ENCODE results near the gene PHF23. TPM values are rescaled to one million over a fixed set of nuclear protein-coding genes. Genes with fewer than 3 reads are reported as not detected.

The PHF23 gene
- total RNA-seq, 4 donors from 2014 or later = 9.7 to 68.1 (median 29.7) TPM

DNA sequence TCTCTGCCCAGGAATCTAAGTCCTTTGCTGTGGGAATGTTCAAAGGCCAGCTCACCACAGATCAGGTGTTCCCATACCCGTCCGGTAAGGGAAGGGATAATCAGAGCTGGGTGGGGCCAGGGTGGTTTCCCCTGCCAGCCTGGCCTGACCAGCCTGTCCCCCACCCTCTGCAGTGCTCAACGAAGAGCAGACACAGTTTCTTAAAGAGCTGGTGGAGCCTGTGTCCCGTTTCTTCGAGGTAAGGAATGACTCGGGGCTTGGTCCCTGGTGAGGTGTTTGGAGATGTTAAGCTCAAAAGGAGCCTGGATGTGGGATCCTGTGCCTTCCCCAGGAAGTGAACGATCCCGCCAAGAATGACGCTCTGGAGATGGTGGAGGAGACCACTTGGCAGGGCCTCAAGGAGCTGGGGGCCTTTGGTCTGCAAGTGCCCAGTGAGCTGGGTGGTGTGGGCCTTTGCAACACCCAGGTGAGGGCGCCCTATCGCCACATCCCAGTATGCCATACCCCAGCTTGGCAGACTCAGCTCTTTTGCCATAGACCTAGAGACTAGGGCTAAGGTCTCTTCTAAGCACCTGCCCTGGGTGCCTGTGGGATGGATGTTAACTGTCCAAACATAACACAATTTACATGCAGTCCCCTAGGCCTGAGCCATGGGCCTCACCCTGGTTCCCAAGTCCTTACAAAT is 18.5 kb downstream of the PHF23 start:
- peaks cover 0 to 11% of the 10 kb centered on the region in 2 donors for H3K4me1 ChIP-seq
- TF ChIP-seq POLR2A (IDR thresholded peaks at IDR 0.05) (no peak), CTCF (IDR thresholded peaks at IDR 0.05) (peak in 3 of 4 experiments; percentile 24 to 34 (median 24))
- peak overlapping the region; percentile 92 to 97 for H3K27ac ChIP-seq
- peak in 1 of 2 donors; percentile 52 for DNase-seq
- intact Hi-C loops (cut with DNase I; ENCODE audit: low total_unique reads) = no loop called here
- no peaks in the 10 kb centered on the region for H3K36me3 ChIP-seq
- H3K27me3 ChIP-seq = no peaks in the 10 kb centered on the region
- no peaks in the 10 kb centered on the region for H3K9me3 ChIP-seq
- H3K4me3 ChIP-seq = peak overlapping the region; percentile 67 to 91

GRCh38 chr17:7219812-7220592 is 19.3 kb downstream of the PHF23 start, which contains the start of the genes ACADVL and DLG4:
ACADVL (plus strand) TSS chr17:7219938; CDS start chr17:7219985, 47 bp downstream.
DLG4 (minus strand) TSS chr17:7219836.
- Histone ChIP-seq H3K4me3 (peak within 1 kb of the TSS; percentile 67 to 91), H3K27ac (peak within 1 kb of the TSS; percentile 92 to 97), H3K9me3 (no peaks in the 10 kb centered on the region), H3K4me1 (peaks cover 0 to 18% of the 10 kb centered on the region in 2 donors), H3K27me3 (no peaks in the 10 kb centered on the region), H3K36me3 (no peaks in the 10 kb centered on the region)
- intact Hi-C loops (cut with DNase I; ENCODE audit: low total_unique reads) = no loop called here
- no peak for TF ChIP-seq CTCF (IDR thresholded peaks at IDR 0.05)
- TF ChIP-seq POLR2A (IDR thresholded peaks at IDR 0.05) = peak; percentile 82 to 94
- peak; percentile 95 to 96 for DNase-seq

DNA sequence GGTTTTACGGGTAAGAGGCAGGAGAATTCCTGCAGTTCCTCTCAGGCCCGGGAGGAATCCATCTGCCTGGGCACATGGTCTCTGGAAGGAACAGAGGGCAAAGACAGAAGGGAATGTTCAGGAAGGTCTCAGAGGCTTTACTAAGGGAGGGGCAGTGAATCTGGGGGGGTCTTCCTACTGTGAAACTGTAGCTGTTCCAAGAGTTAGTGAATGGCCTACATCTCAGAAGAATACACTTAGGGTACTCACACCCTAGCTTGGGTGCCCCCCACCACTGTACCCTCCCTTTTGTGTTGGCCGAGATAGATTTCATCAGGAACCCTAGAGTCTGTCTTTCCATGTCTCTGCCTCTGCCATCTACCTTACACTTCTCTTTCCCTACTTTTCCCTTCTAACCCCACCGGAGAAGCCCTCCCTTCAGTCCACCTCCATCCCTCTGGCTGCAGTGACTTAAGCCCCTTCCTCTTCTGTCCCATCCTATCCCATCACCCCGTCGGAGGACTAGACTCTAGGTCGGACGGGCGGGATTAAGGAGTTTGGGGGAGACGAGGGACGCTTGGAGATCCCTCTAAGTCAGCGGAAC is 19.9 kb downstream of the PHF23 start:
- Histone ChIP-seq H3K4me3 (peak overlapping the region; percentile 67 to 91), H3K9me3 (no peaks in the 10 kb centered on the region), H3K36me3 (no peaks in the 10 kb centered on the region), H3K27me3 (no peaks in the 10 kb centered on the region), H3K4me1 (peaks cover 0 to 18% of the 10 kb centered on the region in 2 donors), H3K27ac (peak overlapping the region; percentile 92 to 97)
- TF ChIP-seq POLR2A (IDR thresholded peaks at IDR 0.05) = no peak
- no peak for TF ChIP-seq CTCF (IDR thresholded peaks at IDR 0.05)
- DNase-seq = no peak
- intact Hi-C loops (cut with DNase I; ENCODE audit: low total_unique reads) = no loop called here

- no peak overlapping the region for H3K4me3 ChIP-seq
- intact Hi-C loops (cut with DNase I; ENCODE audit: low total_unique reads) = no loop called here
- no peak for TF ChIP-seq CTCF (IDR thresholded peaks at IDR 0.05)
- TF ChIP-seq POLR2A (IDR thresholded peaks at IDR 0.05) = no peak
- H3K9me3 ChIP-seq = no peaks in the 10 kb centered on the region
- DNase-seq = no peak
- H3K4me1 ChIP-seq = peaks cover 0 to 20% of the 10 kb centered on the region in 2 donors
- H3K27me3 ChIP-seq = no peaks in the 10 kb centered on the region
- H3K36me3 ChIP-seq = no peaks in the 10 kb centered on the region
- peak overlapping the region; percentile 92 to 97 for H3K27ac ChIP-seq
These were observed 20.5 kb downstream of the PHF23 start for GRCh38 chr17:7218758-7219157.
